Left ventricle myocardium superior (tissue), 1 donor: ENCODE data around the gene CRX. TPM values are rescaled to one million over a fixed set of nuclear protein-coding genes. Genes with fewer than 3 reads are reported as not detected.
"Not testable (repeated sequence)": the region's sequence is repeated elsewhere in the genome, so short reads cannot be mapped to it uniquely, and the experiment has no call there.

Experiments used
- ATAC-seq: fragments of 200-7000 bp; cut with Tn5 transposase; one replicate; pipeline ENCODE4 v1.9.1; 2020; ENCODE audit warnings: mild to moderate bottlenecking, moderate library complexity
- DNase-seq: peaks from one replicate; pipeline ENCODE4 v3.0.0-alpha.2; 2020
- intact Hi-C: fragments of 100-400 bp; cut with micrococcal nuclease; formaldehyde crosslinking; loops from one replicate; pipeline ENCODE4 v1.11.0; 2022
- total RNA-seq: library from RNA; stranded (reverse); fragmentation: NEBNext Ultra II Directional; extraction: Animal tissue kit (Norgen Biotek cat#: 25700); gene quantifications from one replicate; pipeline ENCODE4 v1.2.1, GENCODE V29; 2021
- donor health status: DM: no; HTN: yes; CAD: no; lungs with severe emphysema.

CRX gene
- total RNA-seq, 1 donor from 2014 or later = not detected

- ATAC-seq = no peak
- no peak for DNase-seq
- intact Hi-C loops = no loop called here
Measured at GRCh38 chr19:47853003-47853402, 31.3 kb downstream of the CRX start.

GRCh38 chr19:47854459-47854858, 32.7 kb downstream of the CRX start:
- DNase-seq (no peak), ATAC-seq (no peak)
- intact Hi-C loops = no loop called here

GRCh38 chr19:47858231-47858630, 36.5 kb downstream of the CRX start:
- intact Hi-C loops, DNase-seq, ATAC-seq: not testable (repeated sequence)

GRCh38 chr19:47858646-47859285, 37.0 kb downstream of the CRX start, which contains the start of gene TPRX2:
Gene TPRX2 (plus strand): TSS chr19:47859235. CDS start chr19:47859247, 12 bp downstream.
- DNase-seq, intact Hi-C loops, ATAC-seq: not testable (repeated sequence)

DNA sequence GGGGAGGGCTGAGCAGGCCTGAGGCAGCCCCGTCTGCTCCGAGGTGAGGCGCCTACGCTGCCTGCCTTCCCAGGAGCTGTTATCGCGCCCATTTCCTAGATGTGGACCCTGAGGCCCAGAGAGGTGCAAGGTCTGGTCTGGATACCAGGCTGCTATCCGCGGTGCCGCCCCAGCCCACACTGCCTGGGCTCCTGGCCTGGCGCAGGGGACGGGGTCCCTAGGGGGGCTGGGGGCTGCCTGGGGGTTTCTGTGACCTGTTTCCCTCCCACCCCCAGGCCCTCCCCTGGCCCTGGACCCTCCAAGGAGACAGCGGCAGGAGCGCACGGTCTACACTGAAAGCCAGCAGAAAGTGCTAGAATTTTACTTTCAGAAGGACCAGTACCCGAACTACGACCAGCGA, 38.1 kb downstream of the CRX start:
- DNase-seq, ATAC-seq, intact Hi-C loops: not testable (repeated sequence)

- ATAC-seq = no peak
- intact Hi-C loops = no loop called here
- no peak for DNase-seq
Measured at GRCh38 chr19:47860602-47861297, 39.0 kb downstream of the CRX start.

DNA sequence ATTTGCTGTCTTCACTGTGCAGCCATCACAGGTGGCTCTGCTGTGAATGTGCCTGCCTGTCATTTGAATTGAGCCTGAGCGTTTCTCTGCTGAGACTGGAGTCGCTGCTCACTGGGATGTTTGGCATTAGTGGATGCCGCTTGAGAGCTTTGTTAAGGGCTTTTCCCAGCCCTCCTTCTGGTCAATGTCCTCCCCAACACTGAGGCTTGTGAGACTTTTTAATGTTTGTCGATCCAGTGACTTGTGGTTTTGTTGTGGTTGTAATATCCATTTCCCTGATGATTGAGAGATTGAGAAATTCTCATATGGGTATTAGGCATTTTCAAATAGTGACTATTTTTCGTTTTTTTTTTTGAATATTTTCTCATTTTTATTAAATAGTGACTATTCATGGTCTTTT, 39.9 kb downstream of the CRX start:
- ATAC-seq = no peak
- intact Hi-C loops = no loop called here
- no peak for DNase-seq

DNA sequence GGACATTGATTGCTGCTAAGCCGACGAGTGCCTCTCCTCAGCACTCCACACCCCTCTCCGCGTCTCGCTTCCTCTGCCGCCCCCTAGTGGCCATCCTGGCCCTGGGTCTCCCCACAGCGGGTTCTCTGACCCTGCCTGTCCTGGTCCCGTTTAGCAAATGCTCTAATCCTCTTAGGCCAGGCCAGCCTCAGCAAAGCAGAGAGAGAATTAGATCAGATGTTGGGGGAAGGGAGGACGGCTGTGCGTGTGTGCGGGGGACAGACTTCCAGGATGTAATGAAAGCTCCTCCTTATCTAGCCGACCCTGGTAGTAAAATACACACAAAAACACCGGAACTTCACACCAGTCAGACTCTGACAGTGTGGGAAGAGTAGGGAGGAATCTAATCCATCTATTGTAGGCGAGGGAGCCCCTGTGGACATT, 41.8 kb downstream of the CRX start:
- DNase-seq = peak; percentile 90
- intact Hi-C loops = no loop called here
- peak; percentile 97 for ATAC-seq

DNA sequence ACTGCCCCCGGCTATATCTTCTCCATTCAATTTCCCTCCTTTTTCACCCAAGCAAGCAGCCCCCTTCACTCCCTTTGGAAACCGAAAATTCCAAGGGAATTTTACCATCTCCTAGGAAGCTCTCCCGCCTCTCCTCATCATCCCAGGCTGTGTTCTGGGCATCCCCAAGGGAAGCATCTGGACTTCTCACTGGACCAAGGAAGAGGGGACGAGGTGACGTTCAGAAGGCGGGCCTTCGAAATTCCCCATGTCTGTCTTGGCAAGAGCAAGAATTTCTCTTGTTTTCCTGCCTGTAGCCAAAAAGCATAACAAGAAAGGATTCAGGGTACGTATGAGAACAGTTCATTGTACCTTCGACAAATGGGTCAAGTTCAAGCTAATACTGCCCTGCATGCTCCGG, 43.4 kb downstream of the CRX start:
- DNase-seq (no peak), ATAC-seq (no peak)
- intact Hi-C loops = no loop called here

DNA sequence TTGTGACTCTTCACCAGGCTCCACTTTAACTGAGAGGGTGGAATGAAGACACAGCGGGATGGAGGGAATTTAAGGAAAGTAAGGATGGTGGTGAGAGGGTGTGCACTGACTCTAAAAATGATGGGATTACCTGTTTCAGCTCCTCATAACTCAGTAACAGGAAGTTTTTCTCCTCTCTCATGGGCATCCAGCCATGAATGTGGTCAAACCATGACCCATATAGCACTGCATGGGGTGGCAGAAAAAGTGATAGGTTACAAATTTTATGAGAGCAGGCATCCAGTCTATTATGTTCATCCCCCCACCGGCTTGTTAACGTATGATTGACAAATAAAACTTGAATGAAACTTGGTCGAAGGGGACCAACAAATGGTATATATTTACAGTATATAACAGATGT, 57.2 kb downstream of the CRX start:
- ATAC-seq = no peak
- intact Hi-C loops = no loop called here
- no peak for DNase-seq

GRCh38 chr19:47879385-47879784, 57.6 kb downstream of the CRX start:
- intact Hi-C loops, DNase-seq, ATAC-seq: not testable (repeated sequence)

- ATAC-seq = no peak
- no peak for DNase-seq
- intact Hi-C loops = no loop called here
Measured at GRCh38 chr19:47881757-47882156, 60.0 kb downstream of the CRX start.

- intact Hi-C loops = no loop called here
- no peak for ATAC-seq
- DNase-seq = no peak
Measured at GRCh38 chr19:47882890-47883289, 61.2 kb downstream of the CRX start.

GRCh38 chr19:47885067-47885463, 63.3 kb downstream of the CRX start:
- ATAC-seq = no peak
- DNase-seq = no peak
- intact Hi-C loops = no loop called here

GRCh38 chr19:47886010-47886559, 64.3 kb downstream of the CRX start, which contains the start of gene SULT2A1:
Gene SULT2A1 (minus strand): TSS chr19:47886315. CDS start chr19:47886257, 58 bp downstream.
- DNase-seq = no peak
- intact Hi-C loops = no loop called here
- no peak for ATAC-seq

DNA sequence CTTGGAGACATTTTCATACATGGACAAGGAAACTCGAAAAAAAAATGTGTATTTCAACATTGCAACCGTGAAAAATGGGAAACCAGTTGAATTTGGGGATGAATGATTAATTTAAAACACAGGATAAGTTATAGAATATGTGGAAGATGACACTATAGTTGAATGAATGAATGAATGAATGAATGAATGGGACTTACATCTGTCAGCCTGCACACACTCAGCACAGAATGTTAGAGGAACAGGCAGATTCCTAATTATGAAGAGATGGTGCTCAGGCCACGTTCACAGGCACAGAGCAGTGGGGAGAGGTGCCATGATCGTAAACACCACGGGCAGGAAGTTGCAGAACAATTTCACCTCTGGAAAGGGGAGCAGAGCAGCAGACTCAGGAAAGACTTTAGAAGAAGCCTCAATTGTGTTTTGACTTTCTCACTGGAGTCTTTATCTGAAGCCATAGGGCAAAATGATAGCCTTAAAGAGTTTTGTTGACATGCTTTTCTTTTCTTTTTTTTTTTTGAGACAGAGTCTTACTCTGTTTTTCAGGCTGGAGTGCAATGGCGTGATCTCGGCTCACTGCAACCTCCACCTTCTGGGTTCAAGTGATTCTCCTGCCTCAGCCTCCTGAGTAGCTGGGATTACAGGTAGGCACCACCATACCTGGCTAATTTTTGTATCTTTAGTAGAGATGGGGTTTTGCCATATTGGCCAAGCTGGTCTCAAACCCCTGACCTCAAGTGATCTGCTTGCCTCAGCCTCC, 69.3 kb downstream of the CRX start:
- intact Hi-C loops = no loop called here
- DNase-seq (no peak), ATAC-seq (no peak)

- intact Hi-C loops = no loop called here
- ATAC-seq (no peak), DNase-seq (no peak)
Measured at GRCh38 chr19:47891622-47891922, 69.8 kb downstream of the CRX start.

DNA sequence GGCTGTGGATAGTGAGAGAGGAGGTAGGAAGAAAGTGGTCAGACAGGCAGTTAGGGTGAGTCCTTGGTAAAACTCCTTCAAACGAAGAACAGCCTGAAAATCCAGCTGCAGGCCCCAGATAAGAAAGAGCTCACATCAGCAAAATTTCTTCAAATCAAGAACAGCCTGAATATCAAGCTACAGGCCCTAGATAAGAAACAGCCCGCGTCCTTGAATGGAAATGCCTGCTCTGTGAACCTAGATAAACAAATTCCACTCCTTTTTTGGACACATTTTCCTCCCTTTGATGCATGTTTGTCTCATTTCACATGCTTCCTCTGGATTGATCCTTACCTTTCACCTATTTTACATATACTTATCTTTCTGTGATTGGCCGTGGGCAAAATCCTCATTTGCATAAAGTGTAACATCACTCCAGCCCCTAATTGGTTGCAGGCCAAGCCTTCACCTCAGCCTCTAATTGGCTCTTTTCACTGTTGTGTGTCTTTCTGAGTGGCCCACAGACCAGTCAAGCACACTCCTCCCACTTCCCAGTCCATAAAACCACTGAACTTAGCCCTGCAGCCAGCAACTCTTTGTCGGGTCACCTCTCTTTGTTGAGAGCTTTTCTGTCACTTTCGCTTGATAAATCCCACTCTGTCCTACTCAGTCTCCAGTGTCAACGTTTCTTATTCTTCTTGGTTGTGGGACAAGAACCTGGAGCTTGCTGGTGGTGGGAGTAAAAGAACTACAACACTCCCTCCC, 70.4 kb downstream of the CRX start:
- DNase-seq (no peak), ATAC-seq (no peak)
- intact Hi-C loops = no loop called here
